HepG2 (cell line): Measurements from ENCODE around the gene HPCAL1. TPM values are rescaled to one million over a fixed set of nuclear protein-coding genes. Genes with fewer than 3 reads are reported as not detected.

Source experiments
- AGO2 ChIP-seq: fragments of 200-400 bp; formaldehyde crosslinking; optimal IDR thresholded peaks from 2 replicates; pipeline ENCODE3; 2017; ENCODE audit warnings: mild to moderate bottlenecking, low read depth, low read length, moderate library complexity
- BRD4 ChIP-seq: sonication (generic); formaldehyde crosslinking; IDR thresholded peaks from 2 replicates; pipeline ENCODE4 v1.4.0; 2020; ENCODE audit warnings: missing genetic modification reagents
- CREM ChIP-seq, 2 experiments: sonication (generic) in 1 of 2; formaldehyde crosslinking in 1 of 2; IDR thresholded peaks; 2 replicates each; pipeline versions ENCODE4 v1.4.0 to v1.6.1; 2016 to 2020; ENCODE audit warnings: antibody characterized with exemption in 1 of 2, mild to moderate bottlenecking in 1 of 2, missing genetic modification reagents in 1 of 2
- ESRRA ChIP-seq: sonication (generic); formaldehyde crosslinking; IDR thresholded peaks from 2 replicates; pipeline ENCODE4 v1.5.1; 2020; ENCODE audit warnings: mild to moderate bottlenecking, low read depth, missing genetic modification reagents
- HDAC1 ChIP-seq: sonication (generic); formaldehyde crosslinking; IDR thresholded peaks from 2 replicates; pipeline ENCODE4 v1.5.1; 2020; ENCODE audit warnings: mild to moderate bottlenecking, missing genetic modification reagents
- ISX ChIP-seq: sonication (generic); formaldehyde crosslinking; conservative IDR thresholded peaks from 2 replicates; pipeline ENCODE4 v1.5.0; 2020; ENCODE audit warnings: missing genetic modification reagents
- JARID2 ChIP-seq: sonication (generic); formaldehyde crosslinking; IDR thresholded peaks from 2 replicates; pipeline ENCODE4 v1.8.1; 2023; ENCODE audit warnings: missing genetic modification reagents, inconsistent platforms; ENCODE audit not compliant: insufficient replicate concordance
- KDM2A ChIP-seq: sonication (generic); formaldehyde crosslinking; IDR thresholded peaks from 2 replicates; pipeline ENCODE4 v1.4.0; 2020; ENCODE audit warnings: low read depth, missing genetic modification reagents, borderline replicate concordance
- KLF12 ChIP-seq: sonication (generic); formaldehyde crosslinking; IDR thresholded peaks from 2 replicates; pipeline ENCODE4 v1.4.0; 2020; ENCODE audit warnings: missing genetic modification reagents, borderline replicate concordance
- NCOR1 ChIP-seq: fragments of 200-600 bp; sonication (generic); IDR thresholded peaks from 2 replicates; pipeline ENCODE4 v1.7.0; 2017; ENCODE audit warnings: antibody characterized with exemption, low read length, borderline replicate concordance
- NFKBIZ ChIP-seq: IDR thresholded peaks from 2 replicates; pipeline ENCODE4 v1.6.1; 2018; ENCODE audit warnings: missing genetic modification reagents, missing compliant biosample characterization
- REPIN1 ChIP-seq: sonication (generic); formaldehyde crosslinking; IDR thresholded peaks from 2 replicates; pipeline ENCODE4 v1.8.0; 2022; ENCODE audit warnings: missing genetic modification reagents, low read depth, mild to moderate bottlenecking, borderline replicate concordance
- SIN3A ChIP-seq: IDR thresholded peaks from 2 replicates; pipeline ENCODE4 v1.6.1; 2011; ENCODE audit warnings: low read depth, mild to moderate bottlenecking, control low read depth, low read length, borderline replicate concordance
- SMAD3 ChIP-seq: sonication (generic); formaldehyde crosslinking; IDR thresholded peaks from 2 replicates; pipeline ENCODE4 v1.4.0; 2020; ENCODE audit warnings: missing genetic modification reagents
- SP5 ChIP-seq: IDR thresholded peaks from 2 replicates; pipeline ENCODE4 v1.6.1; 2016; ENCODE audit warnings: low read depth, borderline replicate concordance
- ZFP90 ChIP-seq: sonication (generic); formaldehyde crosslinking; IDR thresholded peaks from 2 replicates; pipeline ENCODE4 v1.8.0; 2022; ENCODE audit warnings: missing genetic modification reagents, mild to moderate bottlenecking, inconsistent platforms, borderline replicate concordance
- ZNF788 ChIP-seq: sonication (generic); formaldehyde crosslinking; IDR thresholded peaks from 2 replicates; pipeline ENCODE4 v1.5.0; 2020; ENCODE audit warnings: mild to moderate bottlenecking, missing genetic modification reagents, borderline replicate concordance
- ZSCAN9 ChIP-seq: IDR thresholded peaks from 2 replicates; pipeline ENCODE4 v1.6.1; 2016; ENCODE audit warnings: borderline replicate concordance
- polyA plus RNA-seq, 8 experiments: library from polyadenylated mRNA; depleted of rRNA in 3 of 8; stranded (reverse) in 7 of 8; unstranded in 1 of 8; fragments of >200 nt; fragmentation: Illumina TruSeq in 4 of 8; extraction: Trizol in 4 of 8; gene quantifications; 2 replicates each; pipeline versions ENCODE4 v1.2.1 to v1.2.3, GENCODE V29; 2011 to 2016; ENCODE audit warnings: low read depth in 4 of 8, missing spikeins in 1 of 8, mixed read lengths in 1 of 8; ENCODE audit not compliant: insufficient read depth in 1 of 8
- total RNA-seq, 5 experiments: library from RNA; depleted of rRNA; stranded (reverse); fragments of >200 nt; fragmentation: Illumina TruSeq; extraction: Trizol; gene quantifications; 2 replicates each; pipeline ENCODE4 v1.2.3, GENCODE V29; 2016; ENCODE audit warnings: low read depth in 1 of 5
- TF ChIP-seq, protein P1 (sequence below): sonication (generic); formaldehyde crosslinking; IDR thresholded peaks from 2 replicates; pipeline ENCODE4 v1.4.0; 2020; ENCODE audit warnings: missing genetic modification reagents
- TF ChIP-seq, protein P2 (sequence below): sonication (generic); formaldehyde crosslinking; IDR thresholded peaks from 2 replicates; pipeline ENCODE4 v1.5.0; 2020; ENCODE audit warnings: mild to moderate bottlenecking, missing genetic modification reagents, borderline replicate concordance
- TF ChIP-seq, protein P3 (sequence below): sonication (generic); formaldehyde crosslinking; IDR thresholded peaks from 2 replicates; pipeline ENCODE4 v1.4.0; 2020; ENCODE audit warnings: missing genetic modification reagents

Gene HPCAL1
- total and polyA plus RNA-seq, 2 of the 13 experiments (the other 11 are each of a cell fraction or from before 2014, with no cell fraction given): 29.5 to 29.9 TPM

DNA sequence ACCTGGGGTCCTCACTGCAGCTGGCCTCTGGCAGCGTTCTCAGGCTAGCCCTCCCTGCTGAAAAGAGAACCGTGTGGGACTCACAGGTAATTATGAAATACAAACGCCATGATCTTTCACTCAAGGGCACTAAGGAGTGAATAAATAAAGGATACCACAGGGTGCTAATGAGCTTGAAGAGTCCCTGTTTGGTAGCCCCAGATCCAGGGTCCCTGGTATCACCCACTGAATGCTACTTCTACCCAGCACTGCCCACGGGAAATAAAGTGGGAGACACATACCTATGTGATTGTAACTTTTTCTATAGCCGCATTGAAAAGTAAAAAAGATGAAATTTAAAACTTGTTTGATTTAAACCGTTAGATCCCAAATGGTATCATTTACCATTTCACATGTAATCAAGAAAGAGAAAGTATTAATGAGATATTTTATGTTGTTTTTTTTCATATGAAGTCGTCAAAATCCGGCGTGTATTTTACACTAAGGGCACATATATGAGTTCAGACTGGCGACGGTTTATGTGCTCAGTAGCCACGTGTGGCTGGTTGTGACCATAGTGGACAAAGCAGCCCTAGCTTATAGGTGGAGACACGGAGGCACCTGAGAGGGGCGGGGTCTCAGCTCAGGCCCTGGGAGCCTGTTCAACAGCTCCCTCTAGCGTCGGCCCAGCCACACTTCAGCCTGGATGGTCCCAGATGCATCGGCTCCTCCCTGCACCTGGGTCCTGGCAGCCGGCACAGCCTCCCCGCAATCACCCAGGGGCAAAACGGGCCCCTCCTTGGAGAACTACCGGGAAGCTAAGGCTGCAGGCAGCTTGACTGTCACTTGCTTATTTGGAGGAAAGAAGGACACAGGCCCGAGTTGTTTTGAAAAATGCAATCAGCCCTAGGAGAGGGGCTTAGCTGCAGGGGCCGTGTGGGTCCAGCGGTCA lies 106.2 kb downstream of the HPCAL1 start (continued):
- TF ChIP-seq BRD4 (CRISPR knock-in tag): no peak
- TF ChIP-seq AGO2: no peak
- TF ChIP-seq, protein P1, sequence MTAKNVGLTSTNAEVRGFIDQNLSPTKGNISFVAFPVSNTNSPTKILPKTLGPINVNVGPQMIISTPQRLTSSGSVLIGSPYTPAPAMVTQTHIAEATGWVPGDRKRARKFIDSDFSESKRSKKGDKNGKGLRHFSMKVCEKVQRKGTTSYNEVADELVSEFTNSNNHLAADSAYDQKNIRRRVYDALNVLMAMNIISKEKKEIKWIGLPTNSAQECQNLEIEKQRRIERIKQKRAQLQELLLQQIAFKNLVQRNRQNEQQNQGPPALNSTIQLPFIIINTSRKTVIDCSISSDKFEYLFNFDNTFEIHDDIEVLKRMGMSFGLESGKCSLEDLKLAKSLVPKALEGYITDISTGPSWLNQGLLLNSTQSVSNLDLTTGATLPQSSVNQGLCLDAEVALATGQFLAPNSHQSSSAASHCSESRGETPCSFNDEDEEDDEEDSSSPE (CRISPR knock-in tag): peak; percentile 55; the same call in 1 of the 2 replicates
- TF ChIP-seq, protein P2, sequence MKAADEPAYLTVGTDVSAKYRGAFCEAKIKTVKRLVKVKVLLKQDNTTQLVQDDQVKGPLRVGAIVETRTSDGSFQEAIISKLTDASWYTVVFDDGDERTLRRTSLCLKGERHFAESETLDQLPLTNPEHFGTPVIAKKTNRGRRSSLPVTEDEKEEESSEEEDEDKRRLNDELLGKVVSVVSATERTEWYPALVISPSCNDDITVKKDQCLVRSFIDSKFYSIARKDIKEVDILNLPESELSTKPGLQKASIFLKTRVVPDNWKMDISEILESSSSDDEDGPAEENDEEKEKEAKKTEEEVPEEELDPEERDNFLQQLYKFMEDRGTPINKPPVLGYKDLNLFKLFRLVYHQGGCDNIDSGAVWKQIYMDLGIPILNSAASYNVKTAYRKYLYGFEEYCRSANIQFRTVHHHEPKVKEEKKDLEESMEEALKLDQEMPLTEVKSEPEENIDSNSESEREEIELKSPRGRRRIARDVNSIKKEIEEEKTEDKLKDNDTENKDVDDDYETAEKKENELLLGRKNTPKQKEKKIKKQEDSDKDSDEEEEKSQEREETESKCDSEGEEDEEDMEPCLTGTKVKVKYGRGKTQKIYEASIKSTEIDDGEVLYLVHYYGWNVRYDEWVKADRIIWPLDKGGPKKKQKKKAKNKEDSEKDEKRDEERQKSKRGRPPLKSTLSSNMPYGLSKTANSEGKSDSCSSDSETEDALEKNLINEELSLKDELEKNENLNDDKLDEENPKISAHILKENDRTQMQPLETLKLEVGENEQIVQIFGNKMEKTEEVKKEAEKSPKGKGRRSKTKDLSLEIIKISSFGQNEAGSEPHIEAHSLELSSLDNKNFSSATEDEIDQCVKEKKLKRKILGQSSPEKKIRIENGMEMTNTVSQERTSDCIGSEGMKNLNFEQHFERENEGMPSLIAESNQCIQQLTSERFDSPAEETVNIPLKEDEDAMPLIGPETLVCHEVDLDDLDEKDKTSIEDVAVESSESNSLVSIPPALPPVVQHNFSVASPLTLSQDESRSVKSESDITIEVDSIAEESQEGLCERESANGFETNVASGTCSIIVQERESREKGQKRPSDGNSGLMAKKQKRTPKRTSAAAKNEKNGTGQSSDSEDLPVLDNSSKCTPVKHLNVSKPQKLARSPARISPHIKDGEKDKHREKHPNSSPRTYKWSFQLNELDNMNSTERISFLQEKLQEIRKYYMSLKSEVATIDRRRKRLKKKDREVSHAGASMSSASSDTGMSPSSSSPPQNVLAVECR (CRISPR knock-in tag): peak; percentile 57; the same call in 1 of the 2 replicates
- TF ChIP-seq SIN3A: peak; percentile 49; the same call in 1 of the 2 replicates
- TF ChIP-seq KDM2A (CRISPR knock-in tag): peak; percentile 84
- TF ChIP-seq NCOR1: no peak; the same call in 1 of the 2 replicates
- TF ChIP-seq REPIN1 (CRISPR knock-in tag): peak; percentile 47; the same call in 1 of the 2 replicates
- TF ChIP-seq ZSCAN9 (CRISPR knock-in tag): peak; percentile 71
- TF ChIP-seq KLF12 (CRISPR knock-in tag): peak; percentile 64; the same call in 1 of the 2 replicates
- TF ChIP-seq SMAD3 (CRISPR knock-in tag): peak; percentile 88
- peak; percentile 91 for TF ChIP-seq SP5 (CRISPR knock-in tag)
- TF ChIP-seq, protein P3, sequence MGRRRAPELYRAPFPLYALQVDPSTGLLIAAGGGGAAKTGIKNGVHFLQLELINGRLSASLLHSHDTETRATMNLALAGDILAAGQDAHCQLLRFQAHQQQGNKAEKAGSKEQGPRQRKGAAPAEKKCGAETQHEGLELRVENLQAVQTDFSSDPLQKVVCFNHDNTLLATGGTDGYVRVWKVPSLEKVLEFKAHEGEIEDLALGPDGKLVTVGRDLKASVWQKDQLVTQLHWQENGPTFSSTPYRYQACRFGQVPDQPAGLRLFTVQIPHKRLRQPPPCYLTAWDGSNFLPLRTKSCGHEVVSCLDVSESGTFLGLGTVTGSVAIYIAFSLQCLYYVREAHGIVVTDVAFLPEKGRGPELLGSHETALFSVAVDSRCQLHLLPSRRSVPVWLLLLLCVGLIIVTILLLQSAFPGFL (CRISPR knock-in tag): no peak
- TF ChIP-seq JARID2 (CRISPR knock-in tag): no peak
- TF ChIP-seq NFKBIZ (CRISPR knock-in tag): peak; percentile 62; the same call in 1 of the 2 replicates
- TF ChIP-seq ZNF788 (CRISPR knock-in tag): peak; percentile 69; the same call in 1 of the 2 replicates
- peak; percentile 66 for TF ChIP-seq HDAC1
- TF ChIP-seq ISX: no peak
- peak; percentile 66; the same call in 1 of the 2 replicates for TF ChIP-seq ESRRA (CRISPR knock-in tag)
- TF ChIP-seq CREM (IDR thresholded peaks at IDR 0.05): 0 out of 2 replicates have a peak, but pooled peaks have one; percentile 35
- TF ChIP-seq CREM (CRISPR knock-in tag; IDR thresholded peaks at IDR 0.05): no peak
- no peak for TF ChIP-seq ZFP90 (CRISPR knock-in tag)
